NCI-H2171 (cell line): ENCODE results near the gene TMEM245.
"Not testable (repeated sequence)": the region's sequence is repeated elsewhere in the genome, so short reads cannot be mapped to it uniquely, and the experiment has no call there.

ENCODE experiments used
- DNase-seq: peaks from one replicate; lab custom pipeline; 2025; lab: John Stamatoyannopoulos, UW

The TMEM245 gene

GRCh38 chr9:109063760-109064159 is 56.0 kb downstream of the TMEM245 start:
- DNase-seq = no peak

- DNase-seq = no peak
Measured at GRCh38 chr9:109062543-109062942, 57.2 kb downstream of the TMEM245 start.

- no peak for DNase-seq
Measured at GRCh38 chr9:109060191-109060590, 59.6 kb downstream of the TMEM245 start.

- not testable (repeated sequence) for DNase-seq
Measured at GRCh38 chr9:109053121-109053520, 66.6 kb downstream of the TMEM245 start.

- no peak for DNase-seq
Measured at GRCh38 chr9:109052416-109052815, 67.3 kb downstream of the TMEM245 start.

- no peak for DNase-seq
Measured at GRCh38 chr9:109051733-109052132, 68.0 kb downstream of the TMEM245 start.

- DNase-seq = no peak
Measured at GRCh38 chr9:109050444-109050843, 69.3 kb downstream of the TMEM245 start.

- DNase-seq = no peak
Measured at GRCh38 chr9:109048822-109049221, 70.9 kb downstream of the TMEM245 start.

- DNase-seq = no peak
Measured at GRCh38 chr9:109047259-109047658, 72.5 kb downstream of the TMEM245 start.

GRCh38 chr9:109046346-109046745 is 73.4 kb downstream of the TMEM245 start:
- no peak for DNase-seq

GRCh38 chr9:109043578-109043977 is 76.2 kb downstream of the TMEM245 start:
- no peak for DNase-seq

GRCh38 chr9:109040571-109040970 is 79.2 kb downstream of the TMEM245 start:
- DNase-seq = no peak

- DNase-seq = no peak
Measured at GRCh38 chr9:109039539-109039938, 80.2 kb downstream of the TMEM245 start.

- no peak for DNase-seq
Measured at GRCh38 chr9:109037946-109038715, 81.6 kb downstream of the TMEM245 start.

- no peak for DNase-seq
Measured at GRCh38 chr9:109036744-109037680, 82.7 kb downstream of the TMEM245 start.

GRCh38 chr9:109035684-109036423 is 83.9 kb downstream of the TMEM245 start:
- no peak for DNase-seq

- no peak for DNase-seq
Measured at GRCh38 chr9:109033941-109034700, 85.6 kb downstream of the TMEM245 start.

- DNase-seq = no peak
Measured at GRCh38 chr9:109031241-109031640, 88.5 kb downstream of the TMEM245 start.

GRCh38 chr9:109030426-109030825 is 89.3 kb downstream of the TMEM245 start:
- no peak for DNase-seq

- DNase-seq = no peak
Measured at GRCh38 chr9:109028457-109028856, 91.3 kb downstream of the TMEM245 start.

GRCh38 chr9:109027176-109027575 is 92.6 kb downstream of the TMEM245 start:
- DNase-seq = no peak

GRCh38 chr9:109026306-109026705 is 93.4 kb downstream of the TMEM245 start:
- DNase-seq = no peak
